ENCODE measurements around the gene LMNTD1. TPM values are rescaled to one million over a fixed set of nuclear protein-coding genes. Genes with fewer than 3 reads are reported as not detected.
"Not testable (repeated sequence)": the region's sequence is repeated elsewhere in the genome, so short reads cannot be mapped to it uniquely, and the experiment has no call there.

Gene LMNTD1
- total RNA-seq, 1 experiment from 2014 or later = not detected

DNA sequence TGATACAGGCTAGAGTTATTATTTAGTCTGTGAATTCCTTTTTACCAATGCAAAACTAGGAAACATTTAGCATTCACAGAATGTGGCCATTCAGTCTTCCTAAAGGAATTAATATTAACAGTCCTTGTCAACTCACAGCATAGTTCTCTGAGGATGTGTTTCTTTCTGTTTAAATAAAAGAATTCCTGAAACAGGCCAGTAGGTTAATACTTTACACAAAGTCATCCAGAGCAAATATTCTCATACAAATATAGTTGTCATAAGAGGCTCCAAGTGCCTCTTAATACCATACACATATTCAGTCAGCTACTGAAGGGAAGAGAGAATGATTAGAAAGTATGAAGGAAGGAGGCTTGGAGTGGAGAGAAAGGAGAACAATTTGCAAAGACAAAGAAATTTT is 120.1 kb downstream of the LMNTD1 start:
- Histone ChIP-seq H3F3A (ENCODE audit: insufficient read depth, low read depth) (no peaks in the 10 kb centered on the region), H2AFZ (no peak overlapping the region), H3K4me3 (no peak overlapping the region), H3K79me2 (ENCODE audit: low read depth) (no peaks in the 10 kb centered on the region), H3K4me2 (no peak overlapping the region), H3K27me3 (ENCODE audit: insufficient read depth, low read depth) (no peaks in the 10 kb centered on the region), H3K36me3 (ENCODE audit: low read depth) (no peaks in the 10 kb centered on the region), H3K9me2 (ENCODE audit: insufficient read depth) (no peaks in the 10 kb centered on the region), H4K20me1 (ENCODE audit: insufficient read depth) (no peaks in the 10 kb centered on the region), H3K4me1 (replicated peaks; ENCODE audit: insufficient read depth) (no peaks in the 10 kb centered on the region), H3K9me3 (ENCODE audit: insufficient read depth, low read depth) (no peaks in the 10 kb centered on the region), H3K27ac (no peak overlapping the region)
- intact Hi-C loops (cut with micrococcal nuclease; ENCODE audit: unreplicated experiment) = loop anchor here (5.0 kb wide), 1 partner anchor 441 kb away; no protein-coding TSS in a partner anchor
- BruUV-seq (replicated peaks) = no TSS peak
- ChIA-PET POLR2A (ENCODE audit: unreplicated experiment) (no interaction called here), CTCF (no interaction called here)
- DNase-seq = no peak
- TF ChIP-seq EZH2 (IDR thresholded peaks at IDR 0.05; ENCODE audit: low read depth) = no peak
- TF ChIP-seq, protein P1, sequence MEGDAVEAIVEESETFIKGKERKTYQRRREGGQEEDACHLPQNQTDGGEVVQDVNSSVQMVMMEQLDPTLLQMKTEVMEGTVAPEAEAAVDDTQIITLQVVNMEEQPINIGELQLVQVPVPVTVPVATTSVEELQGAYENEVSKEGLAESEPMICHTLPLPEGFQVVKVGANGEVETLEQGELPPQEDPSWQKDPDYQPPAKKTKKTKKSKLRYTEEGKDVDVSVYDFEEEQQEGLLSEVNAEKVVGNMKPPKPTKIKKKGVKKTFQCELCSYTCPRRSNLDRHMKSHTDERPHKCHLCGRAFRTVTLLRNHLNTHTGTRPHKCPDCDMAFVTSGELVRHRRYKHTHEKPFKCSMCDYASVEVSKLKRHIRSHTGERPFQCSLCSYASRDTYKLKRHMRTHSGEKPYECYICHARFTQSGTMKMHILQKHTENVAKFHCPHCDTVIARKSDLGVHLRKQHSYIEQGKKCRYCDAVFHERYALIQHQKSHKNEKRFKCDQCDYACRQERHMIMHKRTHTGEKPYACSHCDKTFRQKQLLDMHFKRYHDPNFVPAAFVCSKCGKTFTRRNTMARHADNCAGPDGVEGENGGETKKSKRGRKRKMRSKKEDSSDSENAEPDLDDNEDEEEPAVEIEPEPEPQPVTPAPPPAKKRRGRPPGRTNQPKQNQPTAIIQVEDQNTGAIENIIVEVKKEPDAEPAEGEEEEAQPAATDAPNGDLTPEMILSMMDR (conservative IDR thresholded peaks at IDR 0.05) = no peak

DNA sequence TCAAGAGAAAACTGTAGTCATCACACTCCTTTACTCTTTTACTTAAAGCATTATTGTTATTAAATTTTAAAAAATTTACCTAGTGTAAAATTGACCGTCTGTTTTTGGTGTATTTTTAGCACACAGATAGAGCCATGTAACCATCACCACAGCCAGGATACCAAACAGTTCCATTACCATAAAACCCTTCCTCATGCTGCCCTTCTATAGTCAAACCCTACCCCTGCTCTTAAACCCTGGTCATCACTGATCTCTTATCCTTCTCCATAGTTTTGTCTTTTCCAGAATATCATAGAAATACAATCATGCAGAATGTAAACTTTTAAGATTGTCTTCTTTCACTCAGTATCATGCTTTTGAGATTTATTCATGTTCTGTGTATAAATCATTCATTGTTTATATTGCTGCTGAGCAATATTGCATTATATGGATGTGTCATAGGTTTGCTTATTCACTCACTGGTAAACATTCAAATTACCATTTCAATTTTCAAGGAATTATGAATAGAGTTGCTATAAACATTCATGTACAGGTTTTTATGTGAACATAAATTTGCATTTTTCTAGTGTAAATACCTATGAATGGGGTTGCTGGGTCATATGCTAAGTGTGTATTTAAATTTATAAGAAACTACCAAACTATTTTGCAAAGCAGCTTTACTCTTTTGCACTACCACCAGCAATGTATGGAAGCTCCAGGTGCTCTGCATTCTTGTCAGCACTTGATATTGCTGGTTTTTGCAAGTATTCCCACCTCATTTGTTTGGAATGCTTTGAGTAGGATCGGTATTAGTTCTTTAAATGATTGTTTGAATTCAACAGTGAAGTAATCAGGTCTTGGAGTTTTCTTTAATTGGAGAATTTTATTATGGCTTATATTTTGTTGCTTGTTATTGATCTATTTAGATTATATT is 125.5 kb downstream of the LMNTD1 start:
- TF ChIP-seq, protein P1 (conservative IDR thresholded peaks at IDR 0.05) = no peak
- TF ChIP-seq EZH2 (IDR thresholded peaks at IDR 0.05; ENCODE audit: low read depth) = no peak
- Histone ChIP-seq H3K9me3 (ENCODE audit: insufficient read depth, low read depth) (no peaks in the 10 kb centered on the region), H3K27me3 (ENCODE audit: insufficient read depth, low read depth) (no peaks in the 10 kb centered on the region), H3K9me2 (ENCODE audit: insufficient read depth) (no peaks in the 10 kb centered on the region), H3K36me3 (ENCODE audit: low read depth) (no peaks in the 10 kb centered on the region), H3K4me3 (no peak overlapping the region), H2AFZ (no peak overlapping the region), H3K27ac (no peak overlapping the region), H4K20me1 (ENCODE audit: insufficient read depth) (no peaks in the 10 kb centered on the region), H3K4me1 (replicated peaks; ENCODE audit: insufficient read depth) (no peaks in the 10 kb centered on the region), H3F3A (ENCODE audit: insufficient read depth, low read depth) (no peaks in the 10 kb centered on the region), H3K4me2 (no peak overlapping the region), H3K79me2 (ENCODE audit: low read depth) (no peaks in the 10 kb centered on the region)
- no peak for DNase-seq
- BruUV-seq (replicated peaks) = no TSS peak
- POLR2A ChIA-PET (ENCODE audit: unreplicated experiment) = no interaction called here
- CTCF ChIA-PET = no interaction called here
- intact Hi-C loops (cut with micrococcal nuclease; ENCODE audit: unreplicated experiment) = no loop called here

DNA sequence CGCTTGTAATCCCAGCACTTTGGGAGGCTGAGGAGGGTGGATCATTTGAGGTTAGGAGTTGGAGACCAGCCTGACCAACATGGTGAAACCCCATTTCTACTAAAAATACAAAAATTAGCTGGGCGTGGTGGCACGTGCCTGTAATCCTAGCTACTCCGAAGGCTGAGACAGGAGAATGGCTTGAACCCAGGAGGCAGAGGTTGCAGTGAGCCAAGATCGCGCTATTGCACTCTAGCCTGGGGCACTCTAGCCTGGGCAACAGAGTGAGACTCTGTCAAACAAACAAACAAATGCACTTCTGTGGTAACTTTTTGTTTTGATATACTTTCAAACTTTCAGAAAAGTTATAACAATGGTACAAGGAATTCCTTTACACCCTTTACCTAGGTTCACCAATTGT is 126.3 kb downstream of the LMNTD1 start:
- H2AFZ ChIP-seq; H3K4me2 ChIP-seq; CTCF ChIA-PET; intact Hi-C loops (cut with micrococcal nuclease; ENCODE audit: unreplicated experiment); H3K9me3 ChIP-seq (ENCODE audit: insufficient read depth, low read depth); H3K27me3 ChIP-seq (ENCODE audit: insufficient read depth, low read depth); H3K4me1 ChIP-seq (replicated peaks; ENCODE audit: insufficient read depth); H3K36me3 ChIP-seq (ENCODE audit: low read depth); POLR2A ChIA-PET (ENCODE audit: unreplicated experiment); H3K9me2 ChIP-seq (ENCODE audit: insufficient read depth); H3K79me2 ChIP-seq (ENCODE audit: low read depth); H3K27ac ChIP-seq; H3K4me3 ChIP-seq; H3F3A ChIP-seq (ENCODE audit: insufficient read depth, low read depth); DNase-seq; BruUV-seq (replicated peaks); H4K20me1 ChIP-seq (ENCODE audit: insufficient read depth): not testable (repeated sequence)

All from PC-9 (cell line).